ENCODE measurements around the gene LRBA.
"Not testable (repeated sequence)": the region's sequence is repeated elsewhere in the genome, so short reads cannot be mapped to it uniquely, and the experiment has no call there.

Gene LRBA

DNA sequence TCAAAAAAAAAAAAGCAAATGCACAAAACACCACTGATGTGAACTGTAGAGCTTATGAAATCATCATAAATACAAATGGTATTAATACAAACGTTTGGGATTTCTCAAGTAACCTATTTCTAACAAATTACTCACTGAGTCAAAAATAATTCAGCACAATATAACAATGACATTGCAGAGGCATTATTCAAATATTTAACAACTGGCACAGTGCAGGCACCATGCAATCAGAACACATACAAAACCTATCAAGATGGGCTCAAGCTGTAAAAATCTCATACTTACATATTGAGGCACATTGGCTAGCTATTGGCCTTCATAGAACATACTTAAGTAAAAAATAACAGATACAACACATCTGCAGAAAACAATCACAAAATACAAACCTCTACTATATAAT lies 81.1 kb downstream of the LRBA start:
- no peak overlapping the region for H3K27ac ChIP-seq (ENCODE audit: low read length)
- no peaks in the 10 kb centered on the region for H3K36me3 ChIP-seq (ENCODE audit: control insufficient read depth, low read depth, low read length)
- peaks cover 9% of the 10 kb centered on the region for H3K4me1 ChIP-seq (ENCODE audit: control insufficient read depth, low read depth, low read length)
- no peak overlapping the region for H3K4me3 ChIP-seq (ENCODE audit: low read length)
- no peaks in the 10 kb centered on the region for H3K27me3 ChIP-seq (ENCODE audit: control insufficient read depth, insufficient read depth, low read length)
- H3K9ac ChIP-seq (ENCODE audit: low read length), result no peak overlapping the region
- no peaks in the 10 kb centered on the region for H3K9me3 ChIP-seq (ENCODE audit: control insufficient read depth, low read depth, low read length)

DNA sequence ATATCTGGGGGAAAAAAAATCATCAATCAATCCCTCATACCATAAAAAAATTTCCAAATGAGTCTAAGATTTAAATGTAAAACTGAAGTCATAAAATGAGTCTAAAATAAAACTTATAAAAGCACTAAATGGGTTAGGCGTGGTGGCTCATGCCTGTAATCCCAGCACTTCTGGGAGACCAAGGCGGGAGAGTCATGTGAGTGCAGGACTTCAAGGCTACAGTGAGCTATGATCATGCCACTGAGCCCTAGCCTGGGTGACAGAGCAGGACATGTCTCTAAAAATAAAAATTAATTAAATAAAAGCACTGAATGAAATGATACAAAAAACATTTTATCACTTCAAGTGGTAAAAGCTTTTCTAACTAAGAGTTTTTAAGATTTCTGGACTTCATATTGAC lies 83.3 kb downstream of the LRBA start:
- no peaks in the 10 kb centered on the region for H3K4me1 ChIP-seq (ENCODE audit: control insufficient read depth, low read depth, low read length)
- no peaks in the 10 kb centered on the region for H3K9me3 ChIP-seq (ENCODE audit: control insufficient read depth, low read depth, low read length)
- no peak overlapping the region for H3K9ac ChIP-seq (ENCODE audit: low read length)
- H3K27ac ChIP-seq (ENCODE audit: low read length), result no peak overlapping the region
- no peak overlapping the region for H3K4me3 ChIP-seq (ENCODE audit: low read length)
- H3K36me3 ChIP-seq (ENCODE audit: control insufficient read depth, low read depth, low read length), result peaks cover 4% of the 10 kb centered on the region
- H3K27me3 ChIP-seq (ENCODE audit: control insufficient read depth, insufficient read depth, low read length), result no peaks in the 10 kb centered on the region

DNA sequence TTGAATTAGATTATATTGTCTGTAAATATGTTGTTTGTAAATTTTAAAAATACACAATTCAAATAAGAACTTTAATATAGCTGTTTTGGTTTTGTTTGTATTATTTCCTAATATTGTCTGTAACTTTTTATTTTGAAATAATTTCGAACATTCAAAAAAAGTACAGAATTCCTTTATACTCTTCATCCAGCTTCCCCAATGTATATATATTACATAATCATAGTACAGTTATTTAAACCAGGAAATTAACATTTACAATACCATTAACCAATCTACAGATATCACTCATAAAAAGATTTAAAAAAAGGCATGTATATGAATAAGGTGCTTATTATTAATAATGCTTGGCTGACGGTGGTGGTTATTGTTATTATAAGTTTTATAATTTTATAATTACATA lies 84.1 kb downstream of the LRBA start:
- H3K27me3 ChIP-seq (ENCODE audit: control insufficient read depth, insufficient read depth, low read length), result no peaks in the 10 kb centered on the region
- no peaks in the 10 kb centered on the region for H3K9me3 ChIP-seq (ENCODE audit: control insufficient read depth, low read depth, low read length)
- H3K4me1 ChIP-seq (ENCODE audit: control insufficient read depth, low read depth, low read length), result no peaks in the 10 kb centered on the region
- H3K27ac ChIP-seq (ENCODE audit: low read length), result no peak overlapping the region
- peaks cover 5% of the 10 kb centered on the region for H3K36me3 ChIP-seq (ENCODE audit: control insufficient read depth, low read depth, low read length)
- no peak overlapping the region for H3K4me3 ChIP-seq (ENCODE audit: low read length)
- H3K9ac ChIP-seq (ENCODE audit: low read length), result no peak overlapping the region

- Histone ChIP-seq H3K4me3 (ENCODE audit: low read length) (no peak overlapping the region), H3K36me3 (ENCODE audit: control insufficient read depth, low read depth, low read length) (peaks cover 6% of the 10 kb centered on the region), H3K9ac (ENCODE audit: low read length) (no peak overlapping the region), H3K4me1 (ENCODE audit: control insufficient read depth, low read depth, low read length) (no peaks in the 10 kb centered on the region), H3K27ac (ENCODE audit: low read length) (no peak overlapping the region), H3K9me3 (ENCODE audit: control insufficient read depth, low read depth, low read length) (no peaks in the 10 kb centered on the region), H3K27me3 (ENCODE audit: control insufficient read depth, insufficient read depth, low read length) (no peaks in the 10 kb centered on the region)
Measured at GRCh38 chr4:150923945-150924344, 91.1 kb downstream of the LRBA start.

DNA sequence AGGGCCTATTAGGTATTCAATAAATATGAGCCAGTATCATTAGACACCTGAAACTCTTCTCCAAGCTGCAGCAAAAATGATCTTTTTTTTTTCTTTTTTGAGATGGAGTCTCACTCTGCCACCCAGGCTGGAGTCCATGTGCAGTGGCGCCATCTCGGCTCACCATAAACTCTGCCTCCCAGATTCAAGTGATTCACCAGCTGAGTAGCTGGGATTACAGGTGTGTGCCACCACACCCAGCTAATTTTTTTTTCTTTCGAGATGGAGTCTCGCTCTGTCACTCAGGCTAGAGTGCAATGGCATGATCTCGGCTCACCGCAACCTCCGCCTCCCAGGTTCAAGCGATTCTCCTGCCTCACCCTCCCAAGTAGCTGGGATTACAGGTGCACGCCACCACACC lies 93.6 kb downstream of the LRBA start:
- H3K36me3 ChIP-seq (ENCODE audit: control insufficient read depth, low read depth, low read length); H3K4me1 ChIP-seq (ENCODE audit: control insufficient read depth, low read depth, low read length); H3K27me3 ChIP-seq (ENCODE audit: control insufficient read depth, insufficient read depth, low read length); H3K4me3 ChIP-seq (ENCODE audit: low read length); H3K9ac ChIP-seq (ENCODE audit: low read length); H3K9me3 ChIP-seq (ENCODE audit: control insufficient read depth, low read depth, low read length); H3K27ac ChIP-seq (ENCODE audit: low read length): not testable (repeated sequence)

- not testable (repeated sequence) for H3K4me3 ChIP-seq (ENCODE audit: low read length); H3K4me1 ChIP-seq (ENCODE audit: control insufficient read depth, low read depth, low read length); H3K9ac ChIP-seq (ENCODE audit: low read length); H3K9me3 ChIP-seq (ENCODE audit: control insufficient read depth, low read depth, low read length); H3K27ac ChIP-seq (ENCODE audit: low read length); H3K27me3 ChIP-seq (ENCODE audit: control insufficient read depth, insufficient read depth, low read length)
- peaks cover 23% of the 10 kb centered on the region for H3K36me3 ChIP-seq (ENCODE audit: control insufficient read depth, low read depth, low read length)
Measured at GRCh38 chr4:150918562-150918961, 96.5 kb downstream of the LRBA start.

DNA sequence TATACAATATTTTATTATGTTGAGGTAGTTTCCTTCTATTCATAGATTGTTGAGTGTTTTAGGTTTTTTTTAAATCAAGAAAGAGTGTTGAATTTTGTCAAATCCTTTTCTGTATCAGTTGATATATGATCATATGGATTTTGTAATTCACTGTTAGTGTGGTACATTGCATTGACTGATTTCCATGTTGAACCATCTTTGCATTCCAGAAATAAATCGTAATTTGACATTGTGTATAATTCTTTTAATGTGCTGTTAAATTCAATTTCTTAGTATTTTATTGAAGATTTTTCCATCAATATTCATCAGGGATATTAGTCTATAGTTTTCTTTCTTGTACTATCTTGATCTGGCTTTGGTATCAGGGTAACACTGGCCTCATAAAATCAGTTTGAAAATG lies 103.8 kb downstream of the LRBA start:
- no peak overlapping the region for H3K27ac ChIP-seq (ENCODE audit: low read length)
- no peak overlapping the region for H3K4me3 ChIP-seq (ENCODE audit: low read length)
- no peaks in the 10 kb centered on the region for H3K27me3 ChIP-seq (ENCODE audit: control insufficient read depth, insufficient read depth, low read length)
- peaks cover 49% of the 10 kb centered on the region for H3K36me3 ChIP-seq (ENCODE audit: control insufficient read depth, low read depth, low read length)
- H3K9ac ChIP-seq (ENCODE audit: low read length), result no peak overlapping the region
- H3K4me1 ChIP-seq (ENCODE audit: control insufficient read depth, low read depth, low read length), result peaks cover 4% of the 10 kb centered on the region
- no peaks in the 10 kb centered on the region for H3K9me3 ChIP-seq (ENCODE audit: control insufficient read depth, low read depth, low read length)

GRCh38 chr4:150909116-150909515 lies 106.0 kb downstream of the LRBA start:
- Histone ChIP-seq H3K9me3 (ENCODE audit: control insufficient read depth, low read depth, low read length) (no peaks in the 10 kb centered on the region), H3K4me1 (ENCODE audit: control insufficient read depth, low read depth, low read length) (peaks cover 4% of the 10 kb centered on the region), H3K4me3 (ENCODE audit: low read length) (no peak overlapping the region), H3K36me3 (ENCODE audit: control insufficient read depth, low read depth, low read length) (peaks cover 44% of the 10 kb centered on the region), H3K9ac (ENCODE audit: low read length) (no peak overlapping the region), H3K27me3 (ENCODE audit: control insufficient read depth, insufficient read depth, low read length) (no peaks in the 10 kb centered on the region), H3K27ac (ENCODE audit: low read length) (no peak overlapping the region)

- H3K4me3 ChIP-seq (ENCODE audit: low read length), result no peak overlapping the region
- H3K27me3 ChIP-seq (ENCODE audit: control insufficient read depth, insufficient read depth, low read length), result no peaks in the 10 kb centered on the region
- no peak overlapping the region for H3K9ac ChIP-seq (ENCODE audit: low read length)
- H3K27ac ChIP-seq (ENCODE audit: low read length), result no peak overlapping the region
- peaks cover 4% of the 10 kb centered on the region for H3K4me1 ChIP-seq (ENCODE audit: control insufficient read depth, low read depth, low read length)
- peaks cover 29% of the 10 kb centered on the region for H3K36me3 ChIP-seq (ENCODE audit: control insufficient read depth, low read depth, low read length)
- no peaks in the 10 kb centered on the region for H3K9me3 ChIP-seq (ENCODE audit: control insufficient read depth, low read depth, low read length)
Measured at GRCh38 chr4:150906987-150907633, 108.0 kb downstream of the LRBA start.

DNA sequence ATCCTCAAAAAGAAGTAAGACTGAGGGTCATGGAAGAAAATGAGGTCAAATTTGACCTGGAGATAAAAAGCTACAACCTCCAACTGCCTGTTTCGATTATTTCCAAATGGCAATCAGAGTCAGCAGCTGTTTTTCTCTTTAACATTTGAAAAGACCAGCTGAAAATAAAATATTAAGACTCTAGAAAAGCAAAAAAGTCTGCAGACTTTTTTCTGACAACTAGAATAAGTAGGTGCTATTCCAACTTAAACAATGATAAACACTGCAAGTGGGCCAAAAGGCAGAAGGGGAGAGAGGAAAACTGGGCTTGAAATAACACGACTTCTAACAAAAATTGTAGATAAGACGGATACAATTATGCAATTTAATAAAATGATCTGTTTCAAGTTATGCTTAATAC lies 110.4 kb downstream of the LRBA start:
- Histone ChIP-seq H3K9ac (ENCODE audit: low read length) (no peak overlapping the region), H3K27me3 (ENCODE audit: control insufficient read depth, insufficient read depth, low read length) (no peaks in the 10 kb centered on the region), H3K9me3 (ENCODE audit: control insufficient read depth, low read depth, low read length) (no peaks in the 10 kb centered on the region), H3K36me3 (ENCODE audit: control insufficient read depth, low read depth, low read length) (peaks cover 41% of the 10 kb centered on the region), H3K4me1 (ENCODE audit: control insufficient read depth, low read depth, low read length) (peaks cover 4% of the 10 kb centered on the region), H3K4me3 (ENCODE audit: low read length) (no peak overlapping the region), H3K27ac (ENCODE audit: low read length) (no peak overlapping the region)

GRCh38 chr4:150903603-150904002 lies 111.5 kb downstream of the LRBA start:
- no peak overlapping the region for H3K9ac ChIP-seq (ENCODE audit: low read length)
- peaks cover 4% of the 10 kb centered on the region for H3K4me1 ChIP-seq (ENCODE audit: control insufficient read depth, low read depth, low read length)
- H3K4me3 ChIP-seq (ENCODE audit: low read length), result no peak overlapping the region
- no peak overlapping the region for H3K27ac ChIP-seq (ENCODE audit: low read length)
- peaks cover 37% of the 10 kb centered on the region for H3K36me3 ChIP-seq (ENCODE audit: control insufficient read depth, low read depth, low read length)
- no peaks in the 10 kb centered on the region for H3K27me3 ChIP-seq (ENCODE audit: control insufficient read depth, insufficient read depth, low read length)
- no peaks in the 10 kb centered on the region for H3K9me3 ChIP-seq (ENCODE audit: control insufficient read depth, low read depth, low read length)

DNA sequence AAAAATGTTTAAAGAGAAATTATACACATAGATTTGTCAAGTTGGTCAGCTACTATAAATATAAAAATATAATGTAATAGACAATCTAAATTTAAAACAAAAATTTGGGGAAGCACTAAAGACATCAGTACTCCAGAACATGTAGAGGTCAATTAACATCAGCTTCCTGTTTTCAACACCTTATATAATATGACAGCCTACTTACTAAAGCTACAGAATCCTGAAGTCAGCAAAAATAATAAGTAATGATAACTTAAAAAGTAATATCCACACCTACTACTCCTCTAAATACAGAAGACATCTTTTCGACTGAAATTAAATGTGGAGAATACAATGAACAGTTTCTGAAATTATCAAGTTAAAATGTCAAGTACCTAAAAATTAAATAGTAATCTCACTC lies 118.6 kb downstream of the LRBA start:
- no peaks in the 10 kb centered on the region for H3K27me3 ChIP-seq (ENCODE audit: control insufficient read depth, insufficient read depth, low read length)
- H3K27ac ChIP-seq (ENCODE audit: low read length), result no peak overlapping the region
- peaks cover 16% of the 10 kb centered on the region for H3K36me3 ChIP-seq (ENCODE audit: control insufficient read depth, low read depth, low read length)
- H3K9ac ChIP-seq (ENCODE audit: low read length), result no peak overlapping the region
- H3K4me1 ChIP-seq (ENCODE audit: control insufficient read depth, low read depth, low read length), result no peaks in the 10 kb centered on the region
- H3K9me3 ChIP-seq (ENCODE audit: control insufficient read depth, low read depth, low read length), result no peaks in the 10 kb centered on the region
- no peak overlapping the region for H3K4me3 ChIP-seq (ENCODE audit: low read length)
